GM21529 (cell line): ENCODE results near the gene XRCC4.

Experiments used
- ATAC-seq: cut with Tn5 transposase; IDR thresholded peaks from one replicate; pipeline ENCODE4 v1.9.1; 2021; ENCODE audit not compliant: unreplicated experiment

XRCC4 gene

DNA sequence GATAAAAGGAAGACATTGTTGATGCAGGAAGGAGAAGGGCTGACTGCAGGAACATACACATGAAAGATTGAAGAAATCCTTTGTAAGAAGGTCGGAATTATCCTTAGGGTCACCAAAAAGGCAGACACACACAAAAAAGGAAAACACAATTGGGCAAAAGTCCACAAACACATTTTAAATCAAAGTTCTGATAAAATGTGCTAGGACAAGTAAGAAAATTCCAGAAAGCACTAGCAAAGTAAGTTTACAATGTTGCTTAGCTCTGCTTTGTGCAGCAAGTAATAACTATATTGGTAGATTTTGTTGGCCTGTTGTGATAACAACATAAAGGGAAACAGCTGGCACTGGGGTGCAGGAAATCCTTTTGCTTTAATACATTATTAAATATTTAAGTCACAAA lies 294.4 kb downstream of the XRCC4 start:
- no peak for ATAC-seq

DNA sequence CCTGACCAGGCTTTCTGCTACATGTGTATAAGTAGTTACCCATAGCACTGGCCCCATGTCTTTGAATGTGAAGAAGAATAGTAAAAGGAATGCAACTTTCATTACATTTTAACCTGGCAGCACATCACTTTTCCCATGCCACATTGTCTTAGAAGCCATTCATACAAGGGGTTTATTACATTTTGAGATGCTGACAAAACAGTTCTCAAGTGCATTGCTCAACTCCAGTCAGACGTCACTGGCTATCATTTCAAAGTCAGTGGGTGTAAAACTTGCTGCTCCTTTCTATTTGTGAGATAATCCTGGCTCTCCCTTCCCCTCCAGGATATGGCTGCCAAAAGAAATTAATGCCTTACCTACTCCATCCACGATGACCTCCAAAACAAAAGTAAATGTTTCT lies 297.2 kb downstream of the XRCC4 start:
- ATAC-seq, result no peak

DNA sequence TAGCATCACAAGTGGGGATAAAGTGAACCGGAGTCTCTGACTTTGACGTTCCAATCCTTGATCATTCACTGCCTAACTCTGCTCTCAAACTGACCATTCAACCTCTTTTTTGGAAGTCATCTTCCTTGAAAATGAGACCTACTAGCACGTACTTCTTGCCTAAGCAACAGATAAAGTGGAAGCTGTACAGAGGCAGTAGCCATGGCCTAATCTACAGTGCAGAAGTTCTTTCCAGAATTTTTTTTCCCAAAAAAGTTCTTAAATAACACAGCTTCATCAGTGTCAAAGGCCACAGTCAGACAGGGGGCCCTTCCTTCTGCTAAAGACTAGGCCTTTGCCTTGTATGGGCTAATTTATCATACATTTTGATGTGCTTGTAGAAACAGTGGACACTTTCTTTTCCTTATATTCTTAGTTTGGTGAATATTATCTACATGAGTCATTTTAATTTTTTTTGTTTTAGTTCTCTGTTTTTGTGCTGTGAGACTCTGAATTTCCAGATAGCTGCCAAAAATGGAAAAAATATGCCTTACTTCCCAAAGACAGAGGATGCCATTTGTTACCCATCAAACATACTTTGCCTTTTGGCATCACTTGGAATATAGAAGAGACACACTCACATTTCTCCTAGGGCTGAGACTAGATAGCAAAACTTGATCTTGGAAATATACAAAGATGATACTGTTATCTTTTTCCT lies 297.9 kb downstream of the XRCC4 start:
- no peak for ATAC-seq

DNA sequence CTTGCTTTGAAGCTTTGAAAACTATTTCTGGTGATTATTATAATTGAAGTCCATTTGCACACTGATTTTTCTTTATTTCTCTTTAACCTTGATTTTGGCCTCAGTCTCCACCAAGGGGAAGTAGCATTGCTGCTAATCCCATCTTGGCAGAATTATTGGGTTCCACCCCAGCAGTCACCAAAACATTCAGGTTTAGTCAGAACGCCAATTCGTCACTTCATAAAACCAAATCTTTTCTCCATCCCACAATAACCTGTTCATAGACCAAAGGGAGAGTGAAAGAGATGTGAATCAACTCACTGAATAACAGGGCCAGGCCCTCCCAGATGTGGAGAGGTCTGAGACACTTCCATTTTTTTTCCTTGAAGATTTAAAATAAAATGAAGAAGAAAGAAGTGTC lies 299.1 kb downstream of the XRCC4 start:
- no peak for ATAC-seq

DNA sequence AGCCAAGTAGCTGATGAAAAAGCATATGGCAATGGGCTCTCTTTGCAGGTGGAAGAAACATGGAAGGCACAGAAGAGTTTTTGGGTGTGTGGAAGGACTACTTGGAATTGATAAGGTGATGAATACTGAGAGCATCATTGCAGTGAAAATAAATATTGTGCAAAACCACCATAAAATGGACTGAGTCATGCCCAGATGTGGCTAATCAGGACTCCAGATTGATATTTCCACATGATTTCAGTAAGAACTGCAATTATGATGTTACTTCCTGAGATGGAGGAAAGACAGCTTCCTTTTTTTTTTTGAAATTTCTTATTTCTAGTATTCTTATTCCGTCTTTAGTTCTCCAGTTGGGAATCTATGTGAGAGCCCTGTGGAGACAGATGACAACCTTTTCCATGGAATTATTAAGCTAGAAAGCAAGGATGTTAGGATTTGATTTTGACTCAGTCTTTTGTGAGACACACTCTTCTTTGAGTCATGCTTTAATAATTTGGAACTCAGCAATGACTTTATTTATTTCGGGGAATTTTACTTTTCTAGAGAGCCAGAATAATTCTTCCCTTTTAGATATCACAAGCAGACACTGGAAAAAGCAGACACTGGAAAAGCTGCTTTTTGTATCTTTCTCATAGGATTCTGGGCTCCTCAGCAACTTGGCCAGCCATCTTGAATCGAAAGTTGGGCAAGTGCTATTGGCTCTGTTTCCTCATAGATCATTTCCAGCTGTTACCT lies 300.0 kb downstream of the XRCC4 start:
- ATAC-seq, result no peak

DNA sequence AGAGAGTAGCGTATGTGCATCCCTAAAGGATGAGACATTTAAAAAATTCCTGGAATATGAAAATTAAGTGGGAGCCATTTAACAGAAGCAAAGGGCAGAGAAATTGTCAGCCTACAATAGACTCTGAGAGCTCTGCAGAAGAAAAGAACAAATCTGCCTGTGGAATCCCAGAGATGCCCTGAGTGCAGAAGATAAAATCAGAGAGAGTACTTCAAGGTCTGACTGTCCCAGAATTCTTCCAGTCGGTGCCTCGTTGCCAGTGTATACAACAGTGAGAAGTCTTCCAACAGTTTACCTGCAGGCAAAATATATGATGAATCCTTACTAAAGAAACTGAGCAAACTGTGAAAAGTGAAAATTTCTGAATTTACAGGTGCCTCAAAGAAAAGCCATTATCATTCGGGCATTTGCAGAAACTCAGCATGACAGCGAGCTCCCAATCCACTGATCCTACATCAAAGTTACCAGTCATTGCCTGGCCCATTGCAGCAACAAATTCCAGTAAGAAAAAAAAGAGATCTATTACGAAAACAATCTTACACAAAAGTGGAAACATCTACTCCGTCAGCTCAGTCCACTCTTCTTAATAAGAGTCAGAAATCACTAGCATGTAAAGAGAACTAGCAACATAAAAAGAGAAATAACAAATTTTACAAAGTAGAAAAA lies 301.4 kb downstream of the XRCC4 start:
- ATAC-seq, result no peak

DNA sequence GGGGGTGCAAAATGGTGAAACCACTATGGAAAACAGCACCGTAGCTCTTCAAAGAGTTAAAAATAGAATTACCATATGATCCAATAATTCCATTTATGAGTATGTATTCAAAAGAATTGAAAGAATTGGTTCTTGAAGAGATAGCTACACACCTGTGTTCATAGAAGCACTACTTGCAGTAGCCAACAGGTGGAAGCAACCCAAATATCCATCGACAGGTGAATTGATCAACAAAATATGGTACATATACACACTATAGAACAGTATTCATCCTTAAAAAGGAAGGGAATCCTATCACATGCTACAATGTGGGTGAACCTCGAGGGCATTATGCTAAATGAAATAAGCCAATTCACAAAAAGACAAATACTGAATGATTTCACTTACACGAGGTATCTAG lies 308.5 kb downstream of the XRCC4 start:
- ATAC-seq, result no peak

DNA sequence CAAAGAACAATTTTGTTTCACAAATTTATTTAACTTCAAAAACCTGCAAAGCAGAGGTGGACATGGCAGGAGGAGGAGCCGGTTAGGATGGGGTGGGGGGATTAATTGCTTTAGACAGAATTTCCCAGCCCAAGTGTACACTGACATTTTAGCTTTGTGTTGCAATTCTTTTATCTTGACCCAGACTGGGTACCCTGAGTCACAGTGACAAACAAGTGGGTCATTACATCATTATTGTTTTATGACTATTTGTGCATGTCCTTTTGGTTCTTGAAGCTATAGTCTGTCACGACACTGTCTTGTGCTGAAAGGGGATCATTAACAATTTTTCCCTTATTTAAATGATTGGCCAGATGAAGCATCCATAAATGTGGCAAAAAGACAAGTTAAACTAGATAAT lies 309.7 kb downstream of the XRCC4 start:
- ATAC-seq, result no peak

DNA sequence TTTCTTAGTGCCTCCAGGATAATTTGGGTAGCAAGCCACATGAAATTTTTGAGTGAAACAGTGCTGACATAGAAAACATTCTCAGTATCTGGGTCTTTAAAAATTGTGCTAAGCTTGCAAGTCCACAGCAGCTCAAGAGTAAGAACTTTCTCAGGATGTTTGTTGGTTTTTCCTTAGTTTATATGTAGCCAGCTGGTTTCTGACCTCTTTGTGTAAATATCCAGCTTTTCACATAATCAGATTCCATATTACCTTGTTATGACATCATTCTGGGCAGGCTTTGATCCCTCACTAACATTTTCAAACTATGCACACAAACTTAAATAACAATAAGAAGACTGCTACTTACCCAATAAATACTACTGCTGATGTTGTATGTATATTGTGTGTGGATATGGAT lies 311.3 kb downstream of the XRCC4 start:
- ATAC-seq, result no peak

DNA sequence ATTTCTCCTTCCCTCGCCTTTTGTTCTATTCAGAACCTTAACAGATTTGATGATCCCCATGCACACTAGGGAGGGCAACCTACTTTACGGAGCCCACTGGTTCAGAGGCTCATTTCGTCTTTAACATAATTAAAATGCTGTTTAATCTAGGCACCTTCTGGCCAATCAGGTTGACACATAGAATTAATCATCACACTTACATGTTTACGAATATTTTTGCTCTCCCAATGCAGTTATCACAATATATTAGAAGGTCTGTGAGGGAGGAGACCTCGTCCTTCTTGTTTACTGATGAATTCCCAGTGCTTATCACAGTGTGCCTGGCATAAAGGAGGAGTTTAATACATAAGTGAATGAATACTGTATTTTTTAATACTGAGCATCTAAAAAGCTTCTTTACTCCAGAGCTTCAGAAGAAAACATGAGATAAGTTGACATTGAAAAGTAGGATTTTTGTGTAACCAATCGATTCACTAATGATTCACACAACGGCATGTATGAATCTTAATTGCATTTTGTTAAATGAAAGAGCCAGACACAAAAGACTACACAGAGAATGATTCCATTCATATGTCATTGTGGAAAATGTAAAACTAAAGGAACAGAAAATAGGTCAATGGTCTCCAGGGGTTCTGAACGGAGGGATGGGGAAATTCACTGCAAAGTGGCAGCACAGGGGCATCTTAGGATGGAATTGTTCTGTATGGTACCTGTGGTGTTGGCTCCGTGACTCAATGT lies 315.6 kb downstream of the XRCC4 start:
- no peak for ATAC-seq

DNA sequence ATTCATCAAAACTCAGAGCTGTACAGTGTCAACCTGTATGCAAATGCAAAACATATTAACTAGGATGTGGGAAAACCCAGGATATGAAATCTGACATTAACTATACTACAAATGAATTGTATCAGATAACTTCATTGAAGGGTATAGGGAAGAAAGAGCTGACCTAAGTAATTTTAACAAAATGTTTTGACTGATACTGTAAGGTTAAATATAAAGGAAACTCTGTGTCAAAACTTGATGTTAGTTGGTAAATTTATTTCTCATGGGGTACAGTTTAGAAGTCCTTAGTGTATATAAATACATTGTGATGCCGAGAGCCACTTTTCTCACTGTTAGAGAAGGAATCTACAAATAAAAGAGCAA lies 316.1 kb downstream of the XRCC4 start:
- no peak for ATAC-seq

DNA sequence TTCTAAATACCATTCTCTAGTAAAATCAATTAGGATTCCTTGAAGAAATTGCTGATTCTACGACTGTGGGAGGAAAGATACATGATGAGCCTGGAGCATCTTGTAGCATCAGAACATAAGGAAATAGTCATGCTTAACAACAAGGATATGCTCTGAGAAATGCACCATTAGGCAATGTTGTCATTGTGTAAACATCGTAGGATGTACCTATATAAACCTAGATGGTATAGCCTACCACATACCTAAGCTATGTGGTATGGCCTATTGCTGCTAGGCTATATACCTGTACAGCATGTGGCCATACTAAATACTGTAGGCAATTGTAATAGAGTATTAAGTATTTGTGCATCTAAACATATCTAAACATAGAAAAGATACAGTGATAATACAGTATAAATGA lies 316.8 kb downstream of the XRCC4 start:
- no peak for ATAC-seq

DNA sequence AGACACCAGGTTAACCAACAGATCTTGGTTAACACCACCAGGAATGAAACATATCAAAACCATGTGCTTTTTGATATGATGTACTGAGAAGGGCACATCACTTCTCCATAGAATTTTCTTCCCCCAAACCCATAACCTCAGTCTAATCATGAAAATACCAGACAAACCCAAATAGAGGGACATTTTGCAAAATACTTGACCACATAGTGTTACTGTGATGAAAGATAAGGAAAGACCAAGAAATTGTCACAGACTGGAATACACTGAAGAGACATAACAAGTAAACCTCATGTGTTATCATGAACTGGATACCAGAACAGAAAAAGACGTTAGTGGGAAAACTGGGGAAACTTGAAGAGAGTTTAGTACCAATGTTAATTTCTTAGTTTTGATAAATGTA lies 319.3 kb downstream of the XRCC4 start:
- ATAC-seq, result no peak

DNA sequence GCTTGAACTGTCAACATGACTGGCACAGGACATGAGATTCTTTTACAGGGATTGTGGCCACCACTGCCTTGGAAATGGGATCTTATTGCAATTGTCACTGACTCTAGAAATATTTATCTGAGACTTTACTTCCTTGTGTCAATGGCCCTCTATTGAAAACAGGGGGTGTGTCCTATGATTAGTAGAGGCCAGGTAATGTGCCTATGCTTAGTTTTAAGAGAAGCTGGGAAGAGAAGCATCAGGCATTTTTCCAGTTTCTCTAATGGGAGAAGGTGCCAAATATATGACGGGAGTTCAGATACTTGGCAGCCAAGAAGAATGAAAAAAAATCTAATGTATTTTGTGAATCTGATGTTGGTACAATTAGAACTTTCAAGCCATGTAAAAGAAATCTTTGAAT lies 320.3 kb downstream of the XRCC4 start:
- ATAC-seq, result no peak

DNA sequence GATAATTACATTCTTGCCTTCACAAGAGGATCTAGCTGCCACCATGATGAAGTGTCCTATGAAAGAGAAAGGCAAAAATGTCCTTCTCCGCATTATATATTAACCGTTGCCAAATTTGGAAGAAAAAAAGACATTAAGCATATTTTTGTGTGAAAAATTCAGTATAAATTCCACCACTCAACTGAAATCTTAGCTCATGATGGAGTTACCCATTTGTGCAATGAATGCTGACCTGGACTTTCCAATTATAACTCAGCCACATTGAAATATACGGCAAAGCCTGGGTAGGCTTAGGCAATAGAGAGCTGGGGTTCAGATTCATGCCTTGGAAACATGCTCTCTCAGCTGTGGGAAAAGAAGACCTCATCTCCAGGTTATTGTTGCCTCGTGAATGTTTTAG lies 322.9 kb downstream of the XRCC4 start:
- no peak for ATAC-seq

DNA sequence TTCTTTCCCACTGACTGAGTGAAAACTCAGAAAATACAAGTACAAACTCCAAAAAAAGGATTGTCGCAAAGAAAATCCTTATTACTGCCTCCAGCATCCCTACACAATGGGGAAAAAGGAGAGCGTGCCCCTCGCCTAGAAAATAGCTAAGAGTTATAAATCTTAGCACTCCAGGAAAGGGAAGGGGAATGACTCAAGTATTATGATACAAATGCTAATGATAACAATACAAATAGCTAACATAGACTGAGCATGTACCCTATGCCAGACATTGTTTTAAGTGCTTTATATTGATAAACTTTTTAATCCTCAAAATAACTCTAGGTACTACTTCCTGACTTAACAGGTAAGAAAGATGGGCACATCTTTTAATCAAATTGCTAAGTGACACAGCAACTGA lies 323.4 kb downstream of the XRCC4 start:
- ATAC-seq, result no peak

DNA sequence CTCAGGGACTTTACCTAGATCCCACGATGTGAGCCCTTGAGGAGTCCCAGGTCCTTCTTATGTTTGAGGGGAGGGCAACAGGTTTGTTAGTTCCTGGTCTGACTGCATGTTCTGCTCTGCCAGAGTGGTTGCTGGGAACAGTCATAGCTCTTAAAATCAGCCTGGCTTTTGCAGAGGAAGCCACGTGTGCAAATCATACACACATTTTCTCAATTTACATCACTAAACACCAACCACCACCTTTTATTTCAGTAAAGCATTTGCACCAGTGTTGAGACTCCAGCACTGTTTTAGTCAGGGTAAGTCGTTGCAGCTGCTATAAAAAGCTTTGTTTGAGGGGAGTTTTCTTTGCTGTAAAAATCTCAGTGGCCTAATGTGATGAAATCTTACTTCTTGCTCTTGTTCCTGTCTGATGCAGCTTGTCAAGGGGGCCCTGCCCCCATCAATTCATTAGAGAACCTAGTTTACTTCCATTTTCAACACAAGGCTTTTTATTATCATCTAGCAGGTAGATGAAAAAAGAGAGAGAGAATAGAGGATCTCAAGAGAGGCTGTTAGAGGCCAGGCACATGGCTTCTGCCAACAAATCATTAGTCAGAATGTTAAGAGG lies 323.9 kb downstream of the XRCC4 start:
- peak; percentile 67 for ATAC-seq

DNA sequence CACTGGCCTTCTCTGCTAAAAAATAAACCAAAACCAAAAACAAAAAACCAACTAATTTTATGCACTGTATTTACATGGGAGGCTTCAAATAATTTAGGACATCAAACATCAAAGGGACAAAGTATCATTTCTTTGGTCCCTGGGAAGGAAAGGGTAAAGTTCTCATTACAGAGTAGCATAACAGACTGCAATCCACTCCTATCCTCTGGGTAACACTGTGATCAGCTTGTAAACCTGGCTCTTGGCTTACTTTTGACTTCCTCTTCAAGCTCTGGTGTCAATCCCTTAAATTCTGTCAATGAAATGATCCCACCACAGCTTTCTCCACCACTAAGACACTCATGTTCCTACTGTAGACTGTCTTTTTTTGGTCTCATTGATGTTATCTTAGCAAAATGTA lies 324.4 kb downstream of the XRCC4 start:
- no peak for ATAC-seq
